K562 (cell line): ENCODE measurements around the gene KDF1. TPM values are rescaled to one million over a fixed set of nuclear protein-coding genes. Genes with fewer than 3 reads are reported as not detected.

Experiments used
- ARHGAP35 ChIP-seq: fragments of 450-650 bp; IDR thresholded peaks from 2 replicates; pipeline ENCODE4 v1.6.1; 2018; ENCODE audit not compliant: partially characterized antibody
- DDX20 ChIP-seq: fragments of 450-650 bp; IDR thresholded peaks from 2 replicates; pipeline ENCODE4 v1.6.1; 2016; ENCODE audit warnings: missing genetic modification characterization, low read depth, mild to moderate bottlenecking, missing compliant biosample characterization, moderate library complexity
- EZH2 ChIP-seq: IDR thresholded peaks from 2 replicates; pipeline ENCODE4 v1.6.1; 2012; ENCODE audit warnings: low read depth, mild to moderate bottlenecking, inconsistent platforms, low read length, borderline replicate concordance
- IFI16 ChIP-seq: fragments of 250-450 bp; sonication (Bioruptor Pico); IDR thresholded peaks from 2 replicates; pipeline ENCODE4 v2.1.2; 2022; ENCODE audit warnings: mild to moderate bottlenecking, inconsistent platforms
- KDM4B ChIP-seq, 2 experiments: fragments of 450-650 bp in 1 of 2; sonication (generic) in 1 of 2; IDR thresholded peaks; 2 replicates each; pipeline ENCODE4 v1.6.1; 2016 to 2017; ENCODE audit warnings: borderline replicate concordance in 2 of 2, antibody characterized with exemption in 1 of 2, low read depth in 1 of 2, mild to moderate bottlenecking in 1 of 2
- MTA3 ChIP-seq: fragments of 450-650 bp; formaldehyde crosslinking; IDR thresholded peaks from 2 replicates; pipeline ENCODE4 v1.6.1; 2017; ENCODE audit warnings: mild to moderate bottlenecking, borderline replicate concordance
- POLR2AphosphoS2 ChIP-seq: IDR thresholded peaks from 2 replicates; pipeline ENCODE4 v1.6.1; 2012; ENCODE audit warnings: low read length, improper control_type of control experiment
- RBBP5 ChIP-seq: fragments of 200-600 bp; sonication (generic); IDR thresholded peaks from 2 replicates; pipeline ENCODE4 v1.6.1; 2012; ENCODE audit warnings: borderline replicate concordance, mild to moderate bottlenecking, low read length, control low read depth, inconsistent platforms; ENCODE audit not compliant: insufficient read depth, poor library complexity, severe bottlenecking
- RERE ChIP-seq: sonication (generic); formaldehyde crosslinking; IDR thresholded peaks from 2 replicates; pipeline ENCODE4 v1.8.0; 2023; ENCODE audit warnings: missing genetic modification reagents, mild to moderate bottlenecking, borderline replicate concordance
- TBP ChIP-seq: optimal IDR thresholded peaks from 2 replicates; pipeline ENCODE3; 2011; ENCODE audit warnings: low read depth, low read length, improper control_type of control experiment
- TSC22D4 ChIP-seq: fragments of 450-650 bp; IDR thresholded peaks from 2 replicates; pipeline ENCODE4 v1.6.1; 2016; ENCODE audit warnings: missing genetic modification characterization, missing biosample characterization, control low read depth
- ZNF165 ChIP-seq: fragments of 250-450 bp; sonication (Bioruptor Pico); IDR thresholded peaks from 2 replicates; pipeline ENCODE4 v1.4.0; 2020; ENCODE audit warnings: borderline replicate concordance
- ZNF354B ChIP-seq: fragments of 250-450 bp; sonication (Bioruptor Pico); IDR thresholded peaks from 2 replicates; pipeline ENCODE4 v1.4.0; 2020
- ZNF41 ChIP-seq: fragments of 250-450 bp; sonication (Bioruptor Pico); conservative IDR thresholded peaks from 2 replicates; pipeline ENCODE4 v1.4.0; 2020; ENCODE audit warnings: mild to moderate bottlenecking
- ZNF444 ChIP-seq: fragments of 250-450 bp; sonication (Bioruptor Pico); IDR thresholded peaks from 2 replicates; pipeline ENCODE4 v1.4.0; 2020; ENCODE audit warnings: mild to moderate bottlenecking, moderate library complexity
- ZNF551 ChIP-seq: fragments of 250-450 bp; sonication (Bioruptor Pico); IDR thresholded peaks from 2 replicates; pipeline ENCODE4 v1.5.0; 2021; ENCODE audit warnings: mild to moderate bottlenecking, moderate library complexity
- polyA plus RNA-seq, 8 experiments: library from polyadenylated mRNA; depleted of rRNA in 4 of 8; stranded (reverse) in 5 of 8; unstranded in 3 of 8; fragments of >200 nt; fragmentation: Nextera tagmentation in 2 of 8; fragmentation: Illumina TruSeq in 1 of 8; extraction: Ambion mirVana in 2 of 8; extraction: Trizol in 1 of 8; gene quantifications; 2 replicates each; pipeline versions ENCODE4 v1.2.1 to v1.2.3, GENCODE V29; 2011 to 2014; ENCODE audit warnings: inconsistent platforms in 1 of 8, missing spikeins in 1 of 8
- total RNA-seq, 7 experiments: library from RNA; depleted of rRNA in 6 of 7; stranded (reverse); fragments of >200 nt in 6 of 7; fragmentation: Illumina TruSeq in 2 of 7; extraction: Trizol in 2 of 7; gene quantifications; 2 replicates each; pipeline versions ENCODE4 v1.2.1 to v1.2.3, GENCODE V29; 2011 to 2021; ENCODE audit warnings: low replicate concordance in 1 of 7
- TF ChIP-seq, protein P1 (sequence below), 3 experiments: fragments of 200-800 bp in 1 of 3; fragments of 250-450 bp in 1 of 3; fragments of 450-650 bp in 1 of 3; sonication (Bioruptor Pico) in 1 of 3; sonication (Bioruptor generic) in 1 of 3; formaldehyde crosslinking in 1 of 3; IDR thresholded peaks; 2 replicates each; pipeline versions ENCODE4 v1.6.1 to v1.8.0; 2016 to 2022; ENCODE audit warnings: mild to moderate bottlenecking in 2 of 3, missing genetic modification characterization in 2 of 3, missing compliant biosample characterization in 1 of 3, moderate library complexity in 1 of 3
- TF ChIP-seq, protein P2 (sequence below): fragments of 250-450 bp; sonication (Bioruptor Pico); IDR thresholded peaks from 2 replicates; pipeline ENCODE4 v1.6.1; 2021; ENCODE audit warnings: mild to moderate bottlenecking

KDF1 gene
- total and polyA plus RNA-seq, 9 of the 15 experiments (the other 6 are each of a cell fraction or from before 2014, with no cell fraction given): 0.38 to 1.9 (median 0.83) TPM

- TF ChIP-seq, protein P1, sequence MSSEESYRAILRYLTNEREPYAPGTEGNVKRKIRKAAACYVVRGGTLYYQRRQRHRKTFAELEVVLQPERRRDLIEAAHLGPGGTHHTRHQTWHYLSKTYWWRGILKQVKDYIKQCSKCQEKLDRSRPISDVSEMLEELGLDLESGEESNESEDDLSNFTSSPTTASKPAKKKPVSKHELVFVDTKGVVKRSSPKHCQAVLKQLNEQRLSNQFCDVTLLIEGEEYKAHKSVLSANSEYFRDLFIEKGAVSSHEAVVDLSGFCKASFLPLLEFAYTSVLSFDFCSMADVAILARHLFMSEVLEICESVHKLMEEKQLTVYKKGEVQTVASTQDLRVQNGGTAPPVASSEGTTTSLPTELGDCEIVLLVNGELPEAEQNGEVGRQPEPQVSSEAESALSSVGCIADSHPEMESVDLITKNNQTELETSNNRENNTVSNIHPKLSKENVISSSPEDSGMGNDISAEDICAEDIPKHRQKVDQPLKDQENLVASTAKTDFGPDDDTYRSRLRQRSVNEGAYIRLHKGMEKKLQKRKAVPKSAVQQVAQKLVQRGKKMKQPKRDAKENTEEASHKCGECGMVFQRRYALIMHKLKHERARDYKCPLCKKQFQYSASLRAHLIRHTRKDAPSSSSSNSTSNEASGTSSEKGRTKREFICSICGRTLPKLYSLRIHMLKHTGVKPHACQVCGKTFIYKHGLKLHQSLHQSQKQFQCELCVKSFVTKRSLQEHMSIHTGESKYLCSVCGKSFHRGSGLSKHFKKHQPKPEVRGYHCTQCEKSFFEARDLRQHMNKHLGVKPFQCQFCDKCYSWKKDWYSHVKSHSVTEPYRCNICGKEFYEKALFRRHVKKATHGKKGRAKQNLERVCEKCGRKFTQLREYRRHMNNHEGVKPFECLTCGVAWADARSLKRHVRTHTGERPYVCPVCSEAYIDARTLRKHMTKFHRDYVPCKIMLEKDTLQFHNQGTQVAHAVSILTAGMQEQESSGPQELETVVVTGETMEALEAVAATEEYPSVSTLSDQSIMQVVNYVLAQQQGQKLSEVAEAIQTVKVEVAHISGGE (CRISPR knock-in tag; IDR thresholded peaks at IDR 0.05): no peak
- no peak for TF ChIP-seq EZH2
- no peak; the same call in 1 of the 2 replicates for TF ChIP-seq MTA3
- no peak for TF ChIP-seq ZNF41 (CRISPR knock-in tag)
- TF ChIP-seq DDX20 (tag): no peak
- TF ChIP-seq TSC22D4 (tag): no peak
- peak; percentile 97 for TF ChIP-seq TBP
- peak; percentile 83; the same call in 1 of the 2 replicates for TF ChIP-seq POLR2AphosphoS2
- no peak for TF ChIP-seq RERE
- TF ChIP-seq, protein P2, sequence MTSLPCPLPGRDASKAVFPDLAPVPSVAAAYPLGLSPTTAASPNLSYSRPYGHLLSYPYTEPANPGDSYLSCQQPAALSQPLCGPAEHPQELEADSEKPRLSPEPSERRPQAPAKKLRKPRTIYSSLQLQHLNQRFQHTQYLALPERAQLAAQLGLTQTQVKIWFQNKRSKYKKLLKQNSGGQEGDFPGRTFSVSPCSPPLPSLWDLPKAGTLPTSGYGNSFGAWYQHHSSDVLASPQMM: no peak
- TF ChIP-seq KDM4B (IDR thresholded peaks at IDR 0.05; ENCODE audit: borderline replicate concordance in 2 of 2, low read depth in 1 of 2): no peak; a peak in 1 of 4 replicates
- TF ChIP-seq RBBP5: peak; percentile 95
- no peak for TF ChIP-seq IFI16 (CRISPR knock-in tag)
- peak; percentile 98 for TF ChIP-seq ARHGAP35
- no peak for TF ChIP-seq ZNF354B (CRISPR knock-in tag)
- TF ChIP-seq ZNF551 (CRISPR knock-in tag): no peak
- TF ChIP-seq ZNF165 (CRISPR knock-in tag): 0 out of 2 replicates have a peak, but pooled peaks have one; percentile 45
- no peak for TF ChIP-seq ZNF444
Measured at GRCh38 chr1:26900001-26900814, 60.1 kb downstream of the KDF1 start, which contains the start of gene GPATCH3 (continued).
